Esophagus squamous epithelium (tissue), 5 donors: Measurements from ENCODE around the gene MALRD1. TPM values are rescaled to one million over a fixed set of nuclear protein-coding genes. Genes with fewer than 3 reads are reported as not detected.

Experiments
- DNase-seq: peaks from one replicate; lab custom pipeline; 2025; lab: John Stamatoyannopoulos, UW
- H3K27ac ChIP-seq, 4 donors: fragments of 200-600 bp; sonication (generic); one replicate each; pipeline ENCODE4 v1.5.1; 2016 to 2019; ENCODE audit warnings: mild to moderate bottlenecking in 1 of 4
- H3K27me3 ChIP-seq, 4 donors: fragments of 200-600 bp; sonication (generic); 1 replicate in 3 of 4; 2 replicates in 1 of 4; pipeline versions ENCODE4 v1.5.1 to v1.6.0; 2017 to 2021; ENCODE audit warnings: antibody characterized with exemption in 1 of 4
- H3K36me3 ChIP-seq, 3 donors: fragments of 200-600 bp; sonication (generic); one replicate each; pipeline ENCODE4 v1.5.1; 2016 to 2019
- H3K4me1 ChIP-seq, 3 donors: fragments of 200-600 bp; sonication (generic); one replicate each; pipeline ENCODE4 v1.5.1; 2017 to 2019
- H3K4me3 ChIP-seq, 4 donors: fragments of 200-600 bp; sonication (generic); 1 replicate in 3 of 4; 2 replicates in 1 of 4; pipeline ENCODE4 v1.5.1; 2016 to 2019; ENCODE audit warnings: mild to moderate bottlenecking in 2 of 4, moderate library complexity in 1 of 4
- H3K9me3 ChIP-seq, 3 donors: fragments of 200-600 bp; sonication (generic); one replicate each; pipeline ENCODE4 v1.5.1; 2016 to 2019
- CTCF ChIP-seq, 6 experiments: fragments of 450-650 bp in 4 of 6; fragments of 200-600 bp in 2 of 6; sonication (generic) in 2 of 6; IDR thresholded peaks; one replicate each; pipeline ENCODE4 v1.5.1; 2016 to 2019; ENCODE audit warnings: antibody characterized with exemption in 6 of 6, mild to moderate bottlenecking in 4 of 6, moderate library complexity in 4 of 6
- POLR2A ChIP-seq, 4 donors: fragments of 450-650 bp; IDR thresholded peaks; one replicate each; pipeline ENCODE4 v1.6.1; 2017; ENCODE audit warnings: antibody characterized with exemption in 4 of 4, mild to moderate bottlenecking in 4 of 4, moderate library complexity in 3 of 4
- WGBS, 2 donors: methylation state at CpG; one replicate each; pipeline ENCODE4 v1.1.5; 2018; 5-methylcytosine and 5-hydroxymethylcytosine counted together
- intact Hi-C: fragments of 100-400 bp; cut with DNase I; formaldehyde crosslinking; loops from one replicate; pipeline ENCODE4 v1.15.0; 2022
- total RNA-seq, 4 donors: library from RNA; depleted of rRNA; stranded (reverse); fragments of >200 nt; gene quantifications; one replicate each; pipeline ENCODE4 v1.1.0, GENCODE V29; 2016
- donor health status: DM: yes; HTN: yes; CAD: no.

Gene MALRD1
- total RNA-seq, 4 donors from 2014 or later: 0.38 TPM; not detected in 3

DNA sequence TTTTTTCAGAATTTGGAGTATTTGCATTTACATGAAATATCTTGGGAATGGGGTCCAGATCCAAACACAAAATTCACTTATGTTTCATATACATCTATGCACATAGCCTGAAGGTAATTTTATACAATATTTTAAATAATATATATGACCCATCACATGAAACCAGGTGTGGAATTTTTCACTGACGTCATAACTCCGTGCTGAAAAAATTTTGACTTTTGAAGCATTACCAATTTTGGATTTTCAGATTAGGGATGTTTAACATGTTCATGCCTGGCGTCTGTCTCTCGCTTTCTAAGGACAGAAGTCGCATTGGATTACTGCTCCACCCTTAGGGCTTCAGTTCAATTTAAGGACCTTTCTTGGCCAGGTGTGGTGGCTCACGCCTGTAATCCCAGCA lies 418.1 kb downstream of the MALRD1 start:
- intact Hi-C loops: no loop called here
- WGBS, 2 donors: 93 to 95% methylated on average over 5 to 6 of the region's 6 CpGs

DNA sequence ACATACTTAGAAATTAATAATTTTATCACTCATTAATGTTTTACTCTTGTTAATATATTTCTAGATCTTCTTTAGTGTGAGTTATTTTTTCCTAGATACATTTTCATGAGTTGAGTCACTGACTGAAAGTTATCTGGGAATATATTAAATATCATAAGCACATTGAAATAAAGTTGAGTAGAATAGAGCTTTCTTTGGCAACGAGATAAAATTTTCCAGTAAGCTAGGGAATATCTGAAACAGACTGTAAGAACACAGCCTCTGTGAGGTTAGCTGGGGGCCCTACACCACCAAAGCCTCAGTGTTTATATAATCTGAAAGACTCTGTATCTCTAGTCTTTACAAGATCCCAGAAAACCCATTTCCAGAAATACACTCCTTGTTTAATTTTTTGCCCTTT lies 419.8 kb downstream of the MALRD1 start:
- no peak overlapping the region for H3K4me3 ChIP-seq
- H3K9me3 ChIP-seq: no peaks in the 10 kb centered on the region
- 43 to 55% methylated on average over 1 of the region's 1 CpG for WGBS, 2 donors
- H3K27ac ChIP-seq: no peak overlapping the region
- no peaks in the 10 kb centered on the region for H3K4me1 ChIP-seq
- no peaks in the 10 kb centered on the region for H3K36me3 ChIP-seq
- TF ChIP-seq POLR2A (IDR thresholded peaks at IDR 0.05) (no peak), CTCF (IDR thresholded peaks at IDR 0.05) (no peak)
- intact Hi-C loops: no loop called here
- no peaks in the 10 kb centered on the region for H3K27me3 ChIP-seq
- DNase-seq: no peak

More for the DNA sequence above, 418.1 kb downstream of the MALRD1 start:
- H3K9me3 ChIP-seq: no peaks in the 10 kb centered on the region
- no peaks in the 10 kb centered on the region for H3K4me1 ChIP-seq
- TF ChIP-seq POLR2A (IDR thresholded peaks at IDR 0.05): no peak
- no peak for TF ChIP-seq CTCF (IDR thresholded peaks at IDR 0.05)
- no peaks in the 10 kb centered on the region for H3K36me3 ChIP-seq
- DNase-seq: no peak
- no peaks in the 10 kb centered on the region for H3K27me3 ChIP-seq
- no peak overlapping the region for H3K4me3 ChIP-seq
- H3K27ac ChIP-seq: no peak overlapping the region

DNA sequence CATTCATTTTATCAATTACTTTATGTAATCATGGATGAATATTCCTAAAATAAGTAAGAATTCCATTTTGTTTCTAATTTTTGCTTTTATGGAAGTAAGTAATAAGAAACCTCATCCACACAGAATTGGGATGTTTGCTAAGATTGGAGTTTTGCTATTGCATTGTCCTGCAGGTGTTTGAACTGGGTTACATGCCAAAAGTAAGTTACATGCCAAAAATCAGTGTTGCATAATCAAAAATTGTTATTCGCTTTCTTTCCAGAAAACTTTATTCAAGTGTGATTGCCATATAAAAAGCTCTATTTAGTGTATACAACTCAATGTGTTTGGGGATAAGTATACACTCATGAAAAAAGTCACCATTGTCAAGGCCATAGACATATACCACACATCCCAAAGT lies 420.9 kb downstream of the MALRD1 start:
- intact Hi-C loops: no loop called here
- 0% methylated on average over 1 of the region's 1 CpG for WGBS, 2 donors
- no peak overlapping the region for H3K27ac ChIP-seq
- H3K4me1 ChIP-seq: no peaks in the 10 kb centered on the region
- no peaks in the 10 kb centered on the region for H3K36me3 ChIP-seq
- TF ChIP-seq POLR2A (IDR thresholded peaks at IDR 0.05) (no peak), CTCF (IDR thresholded peaks at IDR 0.05) (no peak)
- no peak for DNase-seq
- no peak overlapping the region for H3K4me3 ChIP-seq
- H3K27me3 ChIP-seq: no peaks in the 10 kb centered on the region
- no peaks in the 10 kb centered on the region for H3K9me3 ChIP-seq

DNA sequence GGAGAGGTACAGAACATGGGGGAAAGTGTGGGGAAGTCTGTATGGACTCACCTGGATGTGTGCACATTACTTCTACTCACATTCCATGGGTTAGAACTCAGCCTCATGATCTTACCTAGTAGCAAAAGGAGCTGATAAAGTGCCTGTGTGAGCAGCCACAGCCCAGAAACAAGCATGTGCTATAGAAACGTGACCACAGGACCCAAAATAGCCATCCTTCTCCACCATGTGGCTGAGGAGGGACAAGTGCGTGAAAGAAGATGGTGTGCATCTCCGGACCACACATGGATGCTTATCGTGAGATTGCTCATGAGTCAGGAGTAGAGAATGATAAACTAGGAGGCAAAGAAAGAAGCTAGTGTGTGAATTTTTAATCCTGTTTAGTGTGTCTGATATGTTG lies 431.3 kb downstream of the MALRD1 start:
- Histone ChIP-seq H3K27ac (no peak overlapping the region), H3K4me1 (no peaks in the 10 kb centered on the region), H3K4me3 (no peak overlapping the region), H3K36me3 (no peaks in the 10 kb centered on the region), H3K9me3 (no peaks in the 10 kb centered on the region), H3K27me3 (no peaks in the 10 kb centered on the region)
- 59 to 63% methylated on average over 4 of the region's 4 CpGs for WGBS, 2 donors
- intact Hi-C loops: no loop called here
- no peak for TF ChIP-seq CTCF (IDR thresholded peaks at IDR 0.05)
- TF ChIP-seq POLR2A (IDR thresholded peaks at IDR 0.05): no peak
- no peak for DNase-seq

- no peaks in the 10 kb centered on the region for H3K4me1 ChIP-seq
- intact Hi-C loops: no loop called here
- TF ChIP-seq POLR2A (IDR thresholded peaks at IDR 0.05) (no peak), CTCF (IDR thresholded peaks at IDR 0.05) (no peak)
- H3K36me3 ChIP-seq: no peaks in the 10 kb centered on the region
- no peak overlapping the region for H3K4me3 ChIP-seq
- H3K27ac ChIP-seq: no peak overlapping the region
- no peaks in the 10 kb centered on the region for H3K27me3 ChIP-seq
- WGBS, 2 donors: 31 to 48% methylated on average over 3 of the region's 3 CpGs
- no peaks in the 10 kb centered on the region for H3K9me3 ChIP-seq
- DNase-seq: no peak
These were observed 431.8 kb downstream of the MALRD1 start for GRCh38 chr10:19480353-19480752.
